ENCODE data around the gene SLC25A25. TPM values are rescaled to one million over a fixed set of nuclear protein-coding genes. Genes with fewer than 3 reads are reported as not detected.
"Not testable (repeated sequence)": the region's sequence is repeated elsewhere in the genome, so short reads cannot be mapped to it uniquely, and the experiment has no call there.

Gene SLC25A25
- total RNA-seq, 2 experiments from 2014 or later, result 21.2 to 21.8 TPM

- peaks cover 5% of the 10 kb centered on the region for H3K36me3 Mint-ChIP-seq
- DNase-seq (no peak), ATAC-seq (ENCODE audit: low read depth) (no peak)
- no peaks in the 10 kb centered on the region for H3K27me3 Mint-ChIP-seq
- H3K4me1 Mint-ChIP-seq, result peaks cover 29% of the 10 kb centered on the region
- no peaks in the 10 kb centered on the region for H3K9me3 Mint-ChIP-seq
- POLR2A ChIA-PET, result no interaction called here
- peak overlapping the region; percentile 94 for H3K4me3 Mint-ChIP-seq
- H3K27ac Mint-ChIP-seq, result peak overlapping the region; percentile 90
Observed at GRCh38 chr9:128070874-128071273, 2.8 kb downstream of the SLC25A25 start.

- H3K27ac Mint-ChIP-seq, result peak overlapping the region; percentile 90
- not testable (repeated sequence) for DNase-seq; H3K27me3 Mint-ChIP-seq; H3K36me3 Mint-ChIP-seq; ATAC-seq (ENCODE audit: low read depth); H3K9me3 Mint-ChIP-seq
- peak overlapping the region; percentile 94 for H3K4me3 Mint-ChIP-seq
- H3K4me1 Mint-ChIP-seq, result peaks cover 24% of the 10 kb centered on the region
- POLR2A ChIA-PET, result interaction anchor here (1.0 to 2.4 kb wide), 6 partner anchors 21 to 122 kb away, joined by 3 to 9 read pairs (median 3); partner anchors contain the start of gene EEIG1
Observed at GRCh38 chr9:128071475-128071874, 3.4 kb downstream of the SLC25A25 start.

DNA sequence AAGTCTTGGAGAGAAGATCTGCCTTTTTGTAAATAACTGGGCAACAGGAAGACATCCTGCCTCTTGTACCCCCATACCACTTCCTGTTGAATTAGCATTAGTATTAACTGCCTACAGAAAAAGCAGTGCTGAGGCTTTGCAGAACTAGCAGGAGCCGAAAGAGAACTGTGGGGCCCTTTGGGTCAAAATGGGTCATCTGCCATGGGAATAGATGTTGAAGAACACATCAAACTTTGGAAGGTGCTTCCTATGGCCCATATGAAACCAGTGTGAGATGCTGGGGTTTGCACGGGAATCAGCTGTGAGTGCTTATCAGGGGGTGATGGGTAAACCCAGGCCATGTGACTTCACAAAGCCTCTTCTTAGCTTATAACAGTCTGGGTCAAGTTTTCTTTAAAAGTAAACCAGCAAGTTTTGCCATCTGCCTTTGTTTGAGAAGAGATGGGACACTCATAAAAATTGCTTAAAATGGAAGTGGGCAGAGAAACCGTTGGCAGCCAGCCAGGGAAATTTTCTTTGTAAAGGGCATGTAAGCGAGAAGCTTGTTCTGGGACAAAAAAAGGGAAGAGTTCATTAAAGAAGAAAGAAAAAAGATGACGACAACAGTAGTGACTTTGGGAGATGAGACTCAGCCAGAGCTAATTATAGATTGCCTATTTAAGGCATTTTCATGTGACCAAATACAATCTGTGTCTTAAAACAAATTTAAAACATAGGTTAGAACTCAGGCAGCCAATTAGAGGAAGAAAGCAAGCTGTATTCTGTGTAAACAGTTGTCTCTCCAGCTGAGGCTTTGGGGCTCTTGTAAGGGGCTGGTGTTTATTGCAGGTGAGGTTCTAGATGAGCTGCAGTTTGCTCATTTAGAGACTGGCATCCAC lies 4.4 kb downstream of the SLC25A25 start:
- Mint-ChIP-seq H3K27me3 (no peaks in the 10 kb centered on the region), H3K4me3 (peak overlapping the region; percentile 94)
- POLR2A ChIA-PET, result interaction anchor here (1.0 to 2.4 kb wide), 9 partner anchors 20 to 287 kb away, joined by 3 to 9 read pairs (median 3); partner anchors contain the start of genes CDK9 and EEIG1

GRCh38 chr9:128073253-128073886 lies 5.3 kb downstream of the SLC25A25 start:
- DNase-seq, result no peak
- Mint-ChIP-seq H3K27ac (peak overlapping the region; percentile 78), H3K4me1 (peaks cover 36% of the 10 kb centered on the region), H3K27me3 (no peaks in the 10 kb centered on the region), H3K9me3 (no peaks in the 10 kb centered on the region), H3K36me3 (peaks cover 16% of the 10 kb centered on the region), H3K4me3 (peak overlapping the region; percentile 52)
- ATAC-seq (ENCODE audit: low read depth), result no peak
- POLR2A ChIA-PET, result interaction anchor here (0.5 to 2.4 kb wide), 5 partner anchors 13 to 288 kb away, joined by 3 to 9 read pairs (median 3); partner anchors contain the start of gene CDK9

More for the DNA sequence above, 4.4 kb downstream of the SLC25A25 start:
- no peaks in the 10 kb centered on the region for H3K9me3 Mint-ChIP-seq
- DNase-seq (no peak), ATAC-seq (ENCODE audit: low read depth) (no peak)
- H3K36me3 Mint-ChIP-seq, result peaks cover 10% of the 10 kb centered on the region
- H3K4me1 Mint-ChIP-seq, result peaks cover 30% of the 10 kb centered on the region
- peak overlapping the region; percentile 90 for H3K27ac Mint-ChIP-seq

DNA sequence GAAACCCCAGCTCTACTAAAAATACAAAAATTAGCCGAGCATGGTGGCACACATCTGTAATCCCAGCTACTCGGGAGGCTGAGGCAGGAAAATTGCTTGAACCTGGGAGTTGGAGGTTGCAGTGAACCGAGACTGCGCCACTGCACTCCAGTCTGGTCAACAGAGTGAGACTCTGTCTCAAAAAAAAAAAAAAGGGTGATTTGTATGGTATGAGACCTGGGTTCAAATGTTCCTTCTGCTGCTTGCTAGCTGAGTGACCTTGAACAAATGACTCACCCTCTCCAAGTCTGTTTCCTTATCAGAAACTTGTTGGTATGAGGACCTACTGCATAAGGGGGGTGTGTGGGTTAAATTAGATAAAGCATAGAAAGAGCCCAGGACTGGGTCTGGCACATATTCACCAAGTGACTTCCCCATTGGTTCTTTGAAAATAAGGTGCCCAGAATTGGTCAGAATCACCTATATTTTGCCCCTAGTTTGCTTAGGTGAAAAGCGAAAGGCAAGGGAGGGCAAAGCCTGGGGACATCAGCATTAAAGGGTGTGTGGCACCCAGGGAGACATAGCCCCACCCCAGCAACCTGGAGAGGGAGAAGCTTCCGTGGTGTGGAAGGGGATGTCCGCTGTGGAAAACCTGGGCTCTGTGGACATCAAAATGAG lies 9.9 kb downstream of the SLC25A25 start:
- no peaks in the 10 kb centered on the region for H3K9me3 Mint-ChIP-seq
- peak; percentile 28 for ATAC-seq (ENCODE audit: low read depth)
- H3K4me1 Mint-ChIP-seq, result peaks cover 29% of the 10 kb centered on the region
- no peaks in the 10 kb centered on the region for H3K27me3 Mint-ChIP-seq
- peak overlapping the region; percentile 21 for H3K27ac Mint-ChIP-seq
- H3K36me3 Mint-ChIP-seq, result peaks cover 25% of the 10 kb centered on the region
- POLR2A ChIA-PET, result interaction anchor here (0.6 to 4.7 kb wide), 3 partner anchors 10 to 264 kb away, joined by 4 to 22 read pairs (median 8); partner anchors contain the start of genes NAIF1 and SLC25A25
- peak overlapping the region; percentile 18 for H3K4me3 Mint-ChIP-seq
- no peak for DNase-seq

DNA sequence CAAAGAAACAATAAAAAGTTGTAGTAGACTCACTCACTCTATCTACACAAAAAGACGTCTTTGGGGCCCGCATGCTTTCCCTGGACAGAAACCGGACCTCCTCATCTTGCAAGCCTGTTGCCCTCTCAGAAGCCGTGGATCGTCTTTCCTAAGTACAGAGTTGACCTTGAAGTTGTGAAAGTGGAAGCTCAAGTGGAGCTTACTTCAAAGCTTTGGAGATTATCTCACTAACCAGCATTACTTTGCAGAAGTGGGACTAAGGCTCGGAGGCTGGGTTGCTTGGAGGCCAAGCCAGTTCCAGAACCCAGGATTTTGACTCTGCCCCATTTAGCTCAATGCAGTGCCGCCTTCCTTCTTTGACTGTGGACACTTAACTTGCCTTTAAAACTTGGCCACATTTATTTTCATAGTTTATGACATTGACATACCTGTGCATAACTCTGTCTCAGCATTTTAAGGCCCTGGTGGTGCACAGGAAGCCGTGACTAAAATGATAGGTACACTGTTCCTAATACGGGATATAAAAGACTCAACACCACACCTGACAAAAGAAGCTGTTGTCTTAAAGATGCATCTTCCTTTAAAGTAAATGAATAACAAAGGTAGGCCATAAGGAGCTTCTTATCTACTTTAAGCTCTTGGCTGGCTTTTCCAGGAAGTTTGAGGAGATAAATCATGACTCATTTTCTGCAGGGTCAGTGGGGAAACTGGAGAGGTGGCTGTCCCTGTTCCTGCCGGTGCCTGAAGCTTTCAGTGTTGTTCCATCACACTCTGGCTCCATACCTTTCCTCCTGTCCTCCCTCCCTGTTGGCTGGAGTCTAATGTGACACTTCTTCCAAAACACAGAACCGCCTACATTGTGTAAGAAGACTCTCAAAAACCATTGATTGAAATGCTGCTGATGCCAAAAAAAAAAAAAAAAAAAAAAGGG lies 10.7 kb downstream of the SLC25A25 start:
- ATAC-seq (ENCODE audit: low read depth), result no peak
- H3K27me3 Mint-ChIP-seq, result no peaks in the 10 kb centered on the region
- H3K9me3 Mint-ChIP-seq, result no peaks in the 10 kb centered on the region
- peaks cover 22% of the 10 kb centered on the region for H3K36me3 Mint-ChIP-seq
- POLR2A ChIA-PET, result interaction anchor here (0.6 to 4.7 kb wide), 7 partner anchors 9 to 294 kb away, joined by 3 to 22 read pairs (median 6); partner anchors contain the start of genes NAIF1 and SLC25A25
- no peak for DNase-seq
- peak overlapping the region; percentile 14 for H3K27ac Mint-ChIP-seq
- H3K4me1 Mint-ChIP-seq, result peaks cover 28% of the 10 kb centered on the region
- H3K4me3 Mint-ChIP-seq, result peak overlapping the region; percentile 25

DNA sequence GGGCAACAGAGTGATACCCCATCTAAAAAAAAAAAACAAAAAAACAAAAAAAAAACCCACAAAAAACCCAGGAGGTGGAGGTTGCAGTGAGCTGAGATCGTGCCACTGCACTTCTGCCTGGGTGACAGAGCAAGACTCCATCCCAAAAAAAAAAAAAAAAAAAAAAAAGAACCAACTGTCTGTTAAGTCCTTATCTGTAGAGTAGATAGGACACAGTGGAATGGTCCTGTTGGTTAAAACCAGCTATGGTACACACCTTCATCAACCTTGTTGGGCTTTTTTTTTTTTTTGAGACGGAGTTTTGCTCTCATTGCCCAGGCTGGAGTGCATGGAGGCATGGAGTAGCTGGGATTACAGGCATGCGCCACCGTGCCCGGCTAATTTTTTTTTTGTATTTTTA lies 12.2 kb downstream of the SLC25A25 start:
- POLR2A ChIA-PET, result interaction anchor here (0.6 to 1.4 kb wide), 4 partner anchors 11 to 425 kb away, joined by 3 to 5 read pairs (median 4); partner anchors contain the start of genes GLE1 and SLC25A25
- no peak for ATAC-seq (ENCODE audit: low read depth)
- no peak overlapping the region for H3K4me3 Mint-ChIP-seq
- no peaks in the 10 kb centered on the region for H3K9me3 Mint-ChIP-seq
- peaks cover 24% of the 10 kb centered on the region for H3K36me3 Mint-ChIP-seq
- peaks cover 31% of the 10 kb centered on the region for H3K4me1 Mint-ChIP-seq
- no peak for DNase-seq
- H3K27ac Mint-ChIP-seq, result no peak overlapping the region
- H3K27me3 Mint-ChIP-seq, result no peaks in the 10 kb centered on the region

- no peaks in the 10 kb centered on the region for H3K27me3 Mint-ChIP-seq
- DNase-seq, result no peak
- H3K36me3 Mint-ChIP-seq, result peaks cover 28% of the 10 kb centered on the region
- POLR2A ChIA-PET, result interaction anchor here (1.2 kb wide), 1 partner anchor 12 kb away, joined by 4 read pairs; the partner anchor contains the start of gene SLC25A25
- no peak overlapping the region for H3K4me3 Mint-ChIP-seq
- peaks cover 35% of the 10 kb centered on the region for H3K4me1 Mint-ChIP-seq
- ATAC-seq (ENCODE audit: low read depth), result no peak
- peak overlapping the region; percentile 21 for H3K27ac Mint-ChIP-seq
- H3K9me3 Mint-ChIP-seq, result no peaks in the 10 kb centered on the region
Observed at GRCh38 chr9:128081056-128081455, 13.0 kb downstream of the SLC25A25 start.

GRCh38 chr9:128082151-128082550 lies 14.1 kb downstream of the SLC25A25 start:
- DNase-seq (no peak), ATAC-seq (ENCODE audit: low read depth) (no peak)
- POLR2A ChIA-PET, result no interaction called here
- no peaks in the 10 kb centered on the region for H3K27me3 Mint-ChIP-seq
- peaks cover 30% of the 10 kb centered on the region for H3K4me1 Mint-ChIP-seq
- no peaks in the 10 kb centered on the region for H3K9me3 Mint-ChIP-seq
- peaks cover 24% of the 10 kb centered on the region for H3K36me3 Mint-ChIP-seq
- no peak overlapping the region for H3K27ac Mint-ChIP-seq
- H3K4me3 Mint-ChIP-seq, result no peak overlapping the region

- no peak for ATAC-seq (ENCODE audit: low read depth)
- POLR2A ChIA-PET, result no interaction called here
- Mint-ChIP-seq H3K4me1 (peaks cover 23% of the 10 kb centered on the region), H3K27ac (no peak overlapping the region), H3K36me3 (peaks cover 16% of the 10 kb centered on the region), H3K4me3 (no peak overlapping the region), H3K27me3 (no peaks in the 10 kb centered on the region), H3K9me3 (no peaks in the 10 kb centered on the region)
- DNase-seq, result no peak
Observed at GRCh38 chr9:128084746-128085145, 16.7 kb downstream of the SLC25A25 start.

DNA sequence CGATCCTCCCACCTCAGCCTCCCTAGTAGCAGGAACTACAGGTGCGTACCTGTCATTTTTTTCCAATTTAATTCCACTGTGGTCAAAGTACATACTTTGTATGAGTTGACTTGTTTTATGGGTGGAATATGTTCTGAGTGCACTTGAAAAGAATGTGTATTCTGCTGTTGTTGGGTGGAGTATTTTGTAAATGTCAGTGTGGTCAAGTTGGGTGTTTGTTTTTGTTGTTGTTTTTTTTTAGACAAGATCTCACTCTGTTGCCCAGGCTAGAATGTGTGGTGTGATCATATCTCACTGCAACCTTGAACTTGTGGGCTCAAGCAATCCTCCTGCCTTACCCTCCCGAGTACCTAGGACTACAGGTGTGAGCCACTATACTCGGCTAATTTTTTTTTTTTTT lies 17.9 kb downstream of the SLC25A25 start:
- H3K27me3 Mint-ChIP-seq, result no peaks in the 10 kb centered on the region
- no peak overlapping the region for H3K4me3 Mint-ChIP-seq
- H3K27ac Mint-ChIP-seq, result no peak overlapping the region
- ATAC-seq (ENCODE audit: low read depth) (no peak), DNase-seq (no peak)
- H3K9me3 Mint-ChIP-seq, result no peaks in the 10 kb centered on the region
- H3K36me3 Mint-ChIP-seq, result peaks cover 16% of the 10 kb centered on the region
- H3K4me1 Mint-ChIP-seq, result peaks cover 26% of the 10 kb centered on the region
- POLR2A ChIA-PET, result no interaction called here

GRCh38 chr9:128087262-128087661 lies 19.2 kb downstream of the SLC25A25 start:
- POLR2A ChIA-PET, result interaction anchor here (0.7 to 1.3 kb wide), 2 partner anchors 12 to 20 kb away, joined by 3 to 4 read pairs; partner anchors contain the start of gene NAIF1
- DNase-seq (no peak), ATAC-seq (ENCODE audit: low read depth) (no peak)
- Mint-ChIP-seq H3K4me3 (no peak overlapping the region), H3K36me3 (peaks cover 22% of the 10 kb centered on the region), H3K4me1 (peaks cover 33% of the 10 kb centered on the region), H3K27me3 (no peaks in the 10 kb centered on the region), H3K27ac (peak overlapping the region; percentile 6), H3K9me3 (no peaks in the 10 kb centered on the region)
